ENCODE measurements around the gene TCOF1.

Gene TCOF1

DNA sequence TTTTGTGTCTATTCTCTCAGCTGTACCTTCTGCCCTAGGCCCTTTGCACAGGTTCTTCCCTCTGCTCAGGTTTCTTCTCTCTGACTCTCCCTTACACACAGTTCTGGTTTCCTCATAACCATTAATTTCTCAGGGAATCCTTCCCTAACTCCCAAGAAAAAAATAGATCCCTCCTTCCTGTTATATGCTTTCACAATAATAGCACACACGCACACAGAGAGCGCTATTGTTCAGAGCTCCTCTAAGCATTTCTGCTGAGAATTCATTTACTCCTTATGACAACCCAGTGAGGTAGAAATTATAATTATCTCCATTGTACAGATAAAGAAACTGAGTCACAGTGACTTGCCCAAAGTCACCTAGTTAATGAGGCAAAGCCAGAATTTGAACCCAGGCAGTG is 1.7 kb upstream of the TCOF1 start:
- Histone ChIP-seq H3K9me3 (replicated peaks in 1 of 2; ENCODE audit: control insufficient read depth in 2 of 2, insufficient read depth in 1 of 2, low read depth in 1 of 2, low read length in 2 of 2) (no peaks in the 10 kb centered on the region), H2BK15ac (ENCODE audit: low read length) (no peak overlapping the region), H3K27me3 (ENCODE audit: control insufficient read depth in 3 of 3, insufficient read depth in 3 of 3, low read depth in 1 of 3, low read length in 3 of 3) (peaks cover 0 to 4% (median 0%) of the 10 kb centered on the region in 3 experiments), H3K4me3 (ENCODE audit: low read length in 2 of 2) (no peak overlapping the region), H4K8ac (ENCODE audit: low read depth, low read length) (no peak overlapping the region), H2BK120ac (ENCODE audit: low read depth, low read length) (no peak overlapping the region), H3K23ac (ENCODE audit: low read depth, low read length, poor library complexity) (no peak overlapping the region), H3K14ac (ENCODE audit: low read length) (no peak overlapping the region), H2AK5ac (ENCODE audit: low read depth, low read length) (no peak overlapping the region), H3K79me1 (ENCODE audit: low read depth, low read length) (peaks cover 6% of the 10 kb centered on the region), H4K91ac (ENCODE audit: low read depth, low read length, poor library complexity) (no peak overlapping the region), H2BK12ac (ENCODE audit: low read length) (no peak overlapping the region), H3K4ac (ENCODE audit: low read length) (no peak overlapping the region), H2AFZ (ENCODE audit: low read length) (no peak overlapping the region), H2BK5ac (ENCODE audit: low read length) (no peak overlapping the region), H3K18ac (ENCODE audit: low read length) (no peak overlapping the region), H3K27ac (replicated peaks; ENCODE audit: low read length) (no peak overlapping the region), H3K36me3 (replicated peaks in 1 of 2; ENCODE audit: control insufficient read depth in 2 of 2, insufficient read depth in 2 of 2, low read length in 2 of 2) (peaks cover 3 to 16% of the 10 kb centered on the region in 2 donors), H3K4me2 (ENCODE audit: insufficient read depth, low read length, poor library complexity, severe bottlenecking) (no peak overlapping the region), H3K4me1 (ENCODE audit: control insufficient read depth in 2 of 2, insufficient read depth in 1 of 2, low read depth in 1 of 2, low read length in 2 of 2) (peaks cover 6 to 10% of the 10 kb centered on the region in 2 donors), H3K9ac (ENCODE audit: low read depth, low read length, poor library complexity) (no peak overlapping the region)
- WGBS, 2 donors (ENCODE audit: extremely low coverage in 2 of 2, insufficient read length in 2 of 2, insufficient replicate concordance in 1 of 2), result no CpG with 5 or more reads among the region's 2 CpGs
- DNase-seq (ENCODE audit: low spot score), result no peak

- no peak overlapping the region for H2BK12ac ChIP-seq (ENCODE audit: low read length)
These were observed 762 bp upstream of the TCOF1 start for GRCh38 chr5:150356575-150357294.

DNA sequence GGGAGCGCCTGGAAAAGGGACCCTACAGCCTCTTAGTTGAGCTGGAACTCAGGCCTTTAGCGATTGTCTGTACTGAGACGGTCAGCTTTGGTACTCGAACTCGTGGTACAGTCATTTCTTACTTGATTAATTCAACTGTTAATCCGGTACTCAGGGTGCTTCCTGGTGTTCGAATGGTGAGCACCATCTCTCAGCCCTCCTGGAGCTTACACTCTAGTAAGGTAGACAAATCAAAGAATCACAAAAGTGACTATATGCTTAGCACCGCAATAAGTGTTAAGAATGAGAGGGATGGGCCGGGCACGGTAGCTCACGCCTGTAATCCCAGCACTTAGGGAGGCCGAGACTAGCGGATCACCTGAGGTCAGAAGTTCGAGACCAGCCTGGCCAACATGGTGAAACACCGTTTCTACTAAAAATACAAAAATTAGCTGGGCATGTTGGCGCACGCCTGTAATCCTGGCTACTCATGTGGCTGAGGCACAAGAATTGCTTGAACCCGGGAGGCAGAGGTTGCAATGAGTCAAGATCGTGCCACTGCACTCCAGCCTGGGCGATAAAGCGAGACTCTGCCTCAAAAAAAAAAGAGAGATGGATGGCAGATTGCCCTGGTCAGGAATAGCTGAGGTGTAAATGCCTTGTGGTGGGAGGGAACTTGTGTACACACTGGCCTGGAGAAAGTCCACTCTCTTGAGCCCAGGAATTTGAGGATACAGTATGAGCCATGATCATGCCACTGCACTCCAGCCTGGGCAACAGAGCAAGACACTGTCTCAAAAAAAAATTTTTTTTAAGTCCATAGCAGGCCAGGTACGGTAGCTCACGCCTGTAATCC is 981 bp downstream of the TCOF1 start:
- peak overlapping the region; percentile 26 for H2BK5ac ChIP-seq (ENCODE audit: low read length)
- no peak for DNase-seq (ENCODE audit: low spot score)
- peak overlapping the region; percentile 77 to 94 for H3K4me3 ChIP-seq (ENCODE audit: low read length in 2 of 2)
- peak overlapping the region; percentile 69 for H3K23ac ChIP-seq (ENCODE audit: low read depth, low read length, poor library complexity)
- WGBS, 2 donors (ENCODE audit: extremely low coverage in 2 of 2, insufficient read length in 2 of 2, insufficient replicate concordance in 1 of 2), result no CpG with 5 or more reads among the region's 23 CpGs
- no peak overlapping the region for H2BK15ac ChIP-seq (ENCODE audit: low read length)
- H3K36me3 ChIP-seq (replicated peaks in 1 of 2; ENCODE audit: control insufficient read depth in 2 of 2, insufficient read depth in 2 of 2, low read length in 2 of 2), result peaks cover 23 to 43% of the 10 kb centered on the region in 2 donors
- no peak overlapping the region for H3K4ac ChIP-seq (ENCODE audit: low read length)
- no peaks in the 10 kb centered on the region for H3K9me3 ChIP-seq (replicated peaks in 1 of 2; ENCODE audit: control insufficient read depth in 2 of 2, insufficient read depth in 1 of 2, low read depth in 1 of 2, low read length in 2 of 2)
- no peak overlapping the region for H4K91ac ChIP-seq (ENCODE audit: low read depth, low read length, poor library complexity)
- peak overlapping the region; percentile 16 for H2AK5ac ChIP-seq (ENCODE audit: low read depth, low read length)
- H3K18ac ChIP-seq (ENCODE audit: low read length), result peak overlapping the region; percentile 92
- peak overlapping the region; percentile 60 for H3K4me2 ChIP-seq (ENCODE audit: insufficient read depth, low read length, poor library complexity, severe bottlenecking)
- H3K9ac ChIP-seq (ENCODE audit: low read depth, low read length, poor library complexity), result peak overlapping the region; percentile 86
- H3K4me1 ChIP-seq (ENCODE audit: control insufficient read depth in 2 of 2, insufficient read depth in 1 of 2, low read depth in 1 of 2, low read length in 2 of 2), result peaks cover 6 to 7% of the 10 kb centered on the region in 2 donors
- peaks cover 0 to 2% (median 0%) of the 10 kb centered on the region in 3 experiments for H3K27me3 ChIP-seq (ENCODE audit: control insufficient read depth in 3 of 3, insufficient read depth in 3 of 3, low read depth in 1 of 3, low read length in 3 of 3)
- H4K8ac ChIP-seq (ENCODE audit: low read depth, low read length), result no peak overlapping the region
- H2BK120ac ChIP-seq (ENCODE audit: low read depth, low read length), result no peak overlapping the region
- no peak overlapping the region for H3K14ac ChIP-seq (ENCODE audit: low read length)
- peak overlapping the region; percentile 79 for H2AFZ ChIP-seq (ENCODE audit: low read length)
- H3K79me1 ChIP-seq (ENCODE audit: low read depth, low read length), result peaks cover 6% of the 10 kb centered on the region
- H2BK12ac ChIP-seq (ENCODE audit: low read length), result no peak overlapping the region
- no peak overlapping the region for H3K27ac ChIP-seq (replicated peaks; ENCODE audit: low read length)

More at GRCh38 chr5:150356575-150357294, 762 bp upstream of the TCOF1 start:
- Histone ChIP-seq H2BK120ac (ENCODE audit: low read depth, low read length) (no peak overlapping the region), H3K27me3 (ENCODE audit: control insufficient read depth in 3 of 3, insufficient read depth in 3 of 3, low read depth in 1 of 3, low read length in 3 of 3) (peaks cover 0 to 2% (median 0%) of the 10 kb centered on the region in 3 experiments), H3K79me1 (ENCODE audit: low read depth, low read length) (peaks cover 6% of the 10 kb centered on the region), H3K14ac (ENCODE audit: low read length) (no peak overlapping the region), H2AK5ac (ENCODE audit: low read depth, low read length) (no peak overlapping the region), H3K27ac (replicated peaks; ENCODE audit: low read length) (no peak overlapping the region), H3K4me2 (ENCODE audit: insufficient read depth, low read length, poor library complexity, severe bottlenecking) (peak overlapping the region; percentile 48), H3K9me3 (replicated peaks in 1 of 2; ENCODE audit: control insufficient read depth in 2 of 2, insufficient read depth in 1 of 2, low read depth in 1 of 2, low read length in 2 of 2) (no peaks in the 10 kb centered on the region), H3K4ac (ENCODE audit: low read length) (no peak overlapping the region), H2BK15ac (ENCODE audit: low read length) (no peak overlapping the region), H2BK5ac (ENCODE audit: low read length) (no peak overlapping the region), H3K4me3 (ENCODE audit: low read length in 2 of 2) (peak overlapping the region in 1 of 2 donors; percentile 77), H3K23ac (ENCODE audit: low read depth, low read length, poor library complexity) (no peak overlapping the region), H3K18ac (ENCODE audit: low read length) (no peak overlapping the region), H4K8ac (ENCODE audit: low read depth, low read length) (no peak overlapping the region), H4K91ac (ENCODE audit: low read depth, low read length, poor library complexity) (no peak overlapping the region), H3K9ac (ENCODE audit: low read depth, low read length, poor library complexity) (no peak overlapping the region), H2AFZ (ENCODE audit: low read length) (peak overlapping the region; percentile 79), H3K4me1 (ENCODE audit: control insufficient read depth in 2 of 2, insufficient read depth in 1 of 2, low read depth in 1 of 2, low read length in 2 of 2) (peaks cover 6 to 7% of the 10 kb centered on the region in 2 donors), H3K36me3 (replicated peaks in 1 of 2; ENCODE audit: control insufficient read depth in 2 of 2, insufficient read depth in 2 of 2, low read length in 2 of 2) (peaks cover 11 to 25% of the 10 kb centered on the region in 2 donors)
- no CpG with 5 or more reads among the region's 10 CpGs for WGBS, 2 donors (ENCODE audit: extremely low coverage in 2 of 2, insufficient read length in 2 of 2, insufficient replicate concordance in 1 of 2)
- DNase-seq (ENCODE audit: low spot score), result no peak

DNA sequence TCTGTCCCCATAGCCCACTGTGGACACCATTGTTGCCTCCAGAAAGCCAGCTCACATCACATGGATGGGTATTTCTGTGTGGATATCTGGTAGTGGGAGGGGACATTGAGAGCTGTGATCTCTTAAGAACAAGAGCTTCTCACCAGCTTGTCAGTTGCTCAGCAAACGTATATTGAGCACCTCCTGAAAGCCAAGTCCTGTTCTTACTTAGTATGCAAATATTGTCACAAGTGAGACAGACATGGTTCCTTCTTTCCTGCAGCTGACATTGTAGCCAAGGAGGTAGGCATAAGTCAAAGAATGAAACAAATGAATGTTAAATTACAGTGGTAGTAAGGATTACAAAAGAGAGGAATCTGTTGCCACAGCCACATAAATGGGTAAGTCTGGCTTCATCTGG is 3.8 kb downstream of the TCOF1 start:
- no peak overlapping the region for H3K14ac ChIP-seq (ENCODE audit: low read length)
- H2BK120ac ChIP-seq (ENCODE audit: low read depth, low read length), result no peak overlapping the region
- H3K9ac ChIP-seq (ENCODE audit: low read depth, low read length, poor library complexity), result no peak overlapping the region
- H3K79me1 ChIP-seq (ENCODE audit: low read depth, low read length), result peaks cover 6% of the 10 kb centered on the region
- H3K36me3 ChIP-seq (replicated peaks in 1 of 2; ENCODE audit: control insufficient read depth in 2 of 2, insufficient read depth in 2 of 2, low read length in 2 of 2), result peaks cover 34 to 71% of the 10 kb centered on the region in 2 donors
- H2AFZ ChIP-seq (ENCODE audit: low read length), result no peak overlapping the region
- no peak overlapping the region for H3K27ac ChIP-seq (replicated peaks; ENCODE audit: low read length)
- H2BK15ac ChIP-seq (ENCODE audit: low read length), result no peak overlapping the region
- H4K91ac ChIP-seq (ENCODE audit: low read depth, low read length, poor library complexity), result no peak overlapping the region
- no peaks in the 10 kb centered on the region for H3K27me3 ChIP-seq (ENCODE audit: control insufficient read depth in 3 of 3, insufficient read depth in 3 of 3, low read depth in 1 of 3, low read length in 3 of 3)
- no peak for DNase-seq (ENCODE audit: low spot score)
- H3K4ac ChIP-seq (ENCODE audit: low read length), result no peak overlapping the region
- no peak overlapping the region for H2AK5ac ChIP-seq (ENCODE audit: low read depth, low read length)
- H3K18ac ChIP-seq (ENCODE audit: low read length), result no peak overlapping the region
- WGBS, 2 donors (ENCODE audit: extremely low coverage in 2 of 2, insufficient read length in 2 of 2, insufficient replicate concordance in 1 of 2), result no CpG with 5 or more reads among the region's 1 CpG
- no peak overlapping the region for H3K4me3 ChIP-seq (ENCODE audit: low read length in 2 of 2)
- H2BK5ac ChIP-seq (ENCODE audit: low read length), result no peak overlapping the region
- H4K8ac ChIP-seq (ENCODE audit: low read depth, low read length), result no peak overlapping the region
- no peak overlapping the region for H3K23ac ChIP-seq (ENCODE audit: low read depth, low read length, poor library complexity)
- peaks cover 6 to 7% of the 10 kb centered on the region in 2 donors for H3K4me1 ChIP-seq (ENCODE audit: control insufficient read depth in 2 of 2, insufficient read depth in 1 of 2, low read depth in 1 of 2, low read length in 2 of 2)
- H2BK12ac ChIP-seq (ENCODE audit: low read length), result no peak overlapping the region
- no peak overlapping the region for H3K4me2 ChIP-seq (ENCODE audit: insufficient read depth, low read length, poor library complexity, severe bottlenecking)
- H3K9me3 ChIP-seq (replicated peaks in 1 of 2; ENCODE audit: control insufficient read depth in 2 of 2, insufficient read depth in 1 of 2, low read depth in 1 of 2, low read length in 2 of 2), result no peaks in the 10 kb centered on the region
